Astrocyte of the spinal cord (primary cell): ENCODE data around the gene FRMD3.

Experiments used
- DNase-seq: peaks from one replicate; pipeline ENCODE4 v3.0.0; 2011; ENCODE audit warnings: low read depth, low spot score
- H3K4me3 ChIP-seq: 2 replicates; pipeline ENCODE4 v1.5.1; 2011; ENCODE audit warnings: low read depth, mild to moderate bottlenecking, low read length, moderate library complexity
- in situ Hi-C: cut with HindIII; loops from 2 replicates; pipeline ENCODE4 v1.10.0; 2017; ENCODE audit warnings: low sequenced_read_pairs
- TF ChIP-seq, protein P1 (sequence below): IDR thresholded peaks from 2 replicates; pipeline ENCODE4 v1.5.1; 2012; ENCODE audit warnings: low read depth, mild to moderate bottlenecking, low read length, inconsistent platforms

The FRMD3 gene

GRCh38 chr9:83323148-83323547 lies 215.1 kb downstream of the FRMD3 start:
- no peak for DNase-seq
- TF ChIP-seq, protein P1, sequence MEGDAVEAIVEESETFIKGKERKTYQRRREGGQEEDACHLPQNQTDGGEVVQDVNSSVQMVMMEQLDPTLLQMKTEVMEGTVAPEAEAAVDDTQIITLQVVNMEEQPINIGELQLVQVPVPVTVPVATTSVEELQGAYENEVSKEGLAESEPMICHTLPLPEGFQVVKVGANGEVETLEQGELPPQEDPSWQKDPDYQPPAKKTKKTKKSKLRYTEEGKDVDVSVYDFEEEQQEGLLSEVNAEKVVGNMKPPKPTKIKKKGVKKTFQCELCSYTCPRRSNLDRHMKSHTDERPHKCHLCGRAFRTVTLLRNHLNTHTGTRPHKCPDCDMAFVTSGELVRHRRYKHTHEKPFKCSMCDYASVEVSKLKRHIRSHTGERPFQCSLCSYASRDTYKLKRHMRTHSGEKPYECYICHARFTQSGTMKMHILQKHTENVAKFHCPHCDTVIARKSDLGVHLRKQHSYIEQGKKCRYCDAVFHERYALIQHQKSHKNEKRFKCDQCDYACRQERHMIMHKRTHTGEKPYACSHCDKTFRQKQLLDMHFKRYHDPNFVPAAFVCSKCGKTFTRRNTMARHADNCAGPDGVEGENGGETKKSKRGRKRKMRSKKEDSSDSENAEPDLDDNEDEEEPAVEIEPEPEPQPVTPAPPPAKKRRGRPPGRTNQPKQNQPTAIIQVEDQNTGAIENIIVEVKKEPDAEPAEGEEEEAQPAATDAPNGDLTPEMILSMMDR = no peak
- no peak overlapping the region for H3K4me3 ChIP-seq
- in situ Hi-C loops = no loop called here

- no peak for DNase-seq
- no peak overlapping the region for H3K4me3 ChIP-seq
- TF ChIP-seq, protein P1 = no peak
- in situ Hi-C loops = no loop called here
Observed at GRCh38 chr9:83322438-83322837, 215.8 kb downstream of the FRMD3 start.

DNA sequence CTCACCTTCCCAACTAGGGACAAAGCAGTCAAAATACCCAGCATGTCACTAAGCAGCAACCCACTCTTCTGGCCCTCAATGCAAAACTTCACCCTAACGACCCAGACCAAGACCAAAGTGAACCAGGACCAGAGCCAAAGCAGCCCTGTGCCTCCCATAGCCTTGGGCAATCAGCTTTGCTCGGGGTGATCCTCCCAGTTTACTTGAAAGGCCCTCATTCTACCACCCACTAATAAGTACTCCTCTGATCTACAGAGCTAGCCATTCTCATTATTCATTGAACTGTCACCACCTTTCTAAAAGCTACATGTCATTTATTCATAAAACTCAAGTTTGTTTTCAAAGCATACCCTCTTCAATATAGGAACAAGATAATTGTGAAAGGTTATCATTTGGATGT lies 221.0 kb downstream of the FRMD3 start:
- no peak overlapping the region for H3K4me3 ChIP-seq
- in situ Hi-C loops = no loop called here
- no peak for DNase-seq
- TF ChIP-seq, protein P1 = no peak

DNA sequence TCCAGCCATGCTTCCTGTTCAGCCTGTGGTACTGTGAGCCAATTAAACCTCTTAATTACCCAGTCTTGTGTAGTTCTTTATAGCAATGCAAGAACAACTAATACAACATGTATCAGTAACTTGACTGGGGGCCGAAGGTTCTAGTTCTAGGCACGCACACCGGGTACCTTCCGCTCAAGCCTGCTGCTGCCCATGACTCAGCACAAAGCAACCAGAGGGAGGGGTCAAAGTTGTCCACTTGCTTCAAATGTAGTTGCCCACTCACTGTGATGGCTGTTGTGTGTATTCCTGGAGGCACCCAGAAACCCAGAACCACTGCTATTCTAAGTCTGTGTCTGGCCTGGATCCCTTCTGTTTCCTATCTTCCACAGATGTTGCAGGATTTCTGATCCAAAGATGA lies 222.6 kb downstream of the FRMD3 start:
- TF ChIP-seq, protein P1 = no peak
- DNase-seq = no peak
- H3K4me3 ChIP-seq = no peak overlapping the region
- in situ Hi-C loops = no loop called here

DNA sequence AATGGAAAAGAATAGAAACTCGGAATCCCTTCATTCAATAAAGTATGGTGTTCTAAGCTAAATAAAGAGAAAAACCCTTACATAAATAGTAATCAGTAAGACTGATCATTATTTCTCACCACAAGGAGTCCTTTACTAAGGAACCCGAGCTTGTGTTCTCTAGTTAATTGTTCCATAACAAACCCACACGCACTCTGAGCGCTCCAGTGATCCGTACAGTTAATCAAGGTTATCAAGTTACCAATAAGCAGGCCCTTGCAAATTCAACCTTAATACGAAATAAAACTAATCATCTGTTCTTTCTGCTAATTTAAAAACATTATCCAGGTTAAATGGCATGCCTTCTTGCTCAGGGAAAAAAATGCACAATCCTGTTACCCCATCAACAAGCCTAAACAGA lies 224.4 kb downstream of the FRMD3 start:
- in situ Hi-C loops = no loop called here

GRCh38 chr9:83312537-83312936 lies 225.7 kb downstream of the FRMD3 start:
- DNase-seq = no peak
- TF ChIP-seq, protein P1 = no peak

More for the DNA sequence above, 224.4 kb downstream of the FRMD3 start:
- DNase-seq = no peak
- TF ChIP-seq, protein P1 = no peak
- no peak overlapping the region for H3K4me3 ChIP-seq

GRCh38 chr9:83307066-83307724 lies 231.0 kb downstream of the FRMD3 start:
- in situ Hi-C loops = no loop called here
- no peak overlapping the region for H3K4me3 ChIP-seq
- no peak for DNase-seq
- TF ChIP-seq, protein P1 = no peak

More at GRCh38 chr9:83312537-83312936, 225.7 kb downstream of the FRMD3 start:
- H3K4me3 ChIP-seq = no peak overlapping the region
- in situ Hi-C loops = no loop called here
